Stimulated activated CD8-positive, alpha-beta memory T cell treated with anti-CD3 and anti-CD28 coated beads, Interleukin-15, amount 100 ng/mL, for 4 hours (primary cell): Measurements from ENCODE around the gene ASIC2.

Experiments used
- DNase-seq, 2 donors: peaks; one replicate each; pipeline ENCODE4 v3.0.0-alpha.2; 2020; ENCODE audit warnings: low read depth in 2 of 2

The ASIC2 gene

GRCh38 chr17:33288954-33289353 is 4.1 kb downstream of the ASIC2 start:
- no peak for DNase-seq

- DNase-seq = no peak
These were observed 5.9 kb downstream of the ASIC2 start for GRCh38 chr17:33287096-33287725.

GRCh38 chr17:33285413-33285812 is 7.7 kb downstream of the ASIC2 start:
- no peak for DNase-seq

- DNase-seq = no peak
These were observed 9.1 kb downstream of the ASIC2 start for GRCh38 chr17:33284022-33284421.

- no peak for DNase-seq
These were observed 12.7 kb downstream of the ASIC2 start for GRCh38 chr17:33280162-33280943.

- DNase-seq = no peak
These were observed 15.5 kb downstream of the ASIC2 start for GRCh38 chr17:33277436-33278100.

- DNase-seq = no peak
These were observed 19.2 kb downstream of the ASIC2 start for GRCh38 chr17:33273743-33274410.

GRCh38 chr17:33273271-33273670 is 19.8 kb downstream of the ASIC2 start:
- no peak for DNase-seq

- DNase-seq = no peak
These were observed 20.7 kb downstream of the ASIC2 start for GRCh38 chr17:33272438-33272837.

- DNase-seq = no peak
These were observed 23.6 kb downstream of the ASIC2 start for GRCh38 chr17:33269337-33270060.

- DNase-seq = no peak
These were observed 25.1 kb downstream of the ASIC2 start for GRCh38 chr17:33267851-33268548.

- DNase-seq = no peak
These were observed 25.8 kb downstream of the ASIC2 start for GRCh38 chr17:33267271-33267790.

GRCh38 chr17:33266611-33267010 is 26.5 kb downstream of the ASIC2 start:
- no peak for DNase-seq

- no peak for DNase-seq
These were observed 27.0 kb downstream of the ASIC2 start for GRCh38 chr17:33266116-33266515.

GRCh38 chr17:33263396-33263795 is 29.7 kb downstream of the ASIC2 start:
- DNase-seq = no peak

- DNase-seq = no peak
These were observed 30.6 kb downstream of the ASIC2 start for GRCh38 chr17:33262266-33263123.

GRCh38 chr17:33261820-33262219 is 31.3 kb downstream of the ASIC2 start:
- no peak for DNase-seq

- DNase-seq = no peak
These were observed 32.5 kb downstream of the ASIC2 start for GRCh38 chr17:33260638-33261037.

- DNase-seq = no peak
These were observed 34.8 kb downstream of the ASIC2 start for GRCh38 chr17:33258296-33258695.

- DNase-seq = no peak
These were observed 47.9 kb downstream of the ASIC2 start for GRCh38 chr17:33245183-33245582.
